ENCODE data around the gene IGFBP5. TPM values are rescaled to one million over a fixed set of nuclear protein-coding genes. Genes with fewer than 3 reads are reported as not detected.
A peak's percentile ranks its signal among the peaks of the same experiment; 100 is the strongest.

IGFBP5 gene
- total RNA-seq, 4 donors from 2014 or later: 178 to 1,859 (median 1,369) TPM

DNA sequence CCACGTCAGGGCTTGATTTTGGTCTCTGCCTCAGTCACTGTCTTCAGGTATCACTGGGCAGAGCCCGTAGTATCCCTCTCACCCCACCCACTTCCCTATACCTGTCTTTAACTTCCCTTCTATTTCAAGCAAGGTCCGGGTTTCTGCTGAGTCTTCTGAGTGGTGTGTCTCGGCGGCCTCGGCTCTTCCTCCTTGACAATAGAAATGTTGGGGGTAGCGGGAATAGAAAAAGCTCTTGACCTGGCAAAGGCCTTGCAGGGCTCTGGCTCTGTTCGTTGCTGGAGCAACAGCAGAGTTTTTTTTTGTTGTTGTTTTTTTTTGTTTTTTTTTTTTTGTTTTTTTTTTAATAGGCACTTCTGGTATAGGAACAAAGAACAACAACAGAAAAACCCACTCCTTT, 16.0 kb upstream of the IGFBP5 start:
- H3K27ac ChIP-seq: peak overlapping the region; percentile 3 to 78 (median 52)
- no peak overlapping the region for H3K4me3 ChIP-seq
- TF ChIP-seq POLR2A (IDR thresholded peaks at IDR 0.05) (no peak), EP300 (IDR thresholded peaks at IDR 0.05) (no peak)
- TF ChIP-seq, protein P1, sequence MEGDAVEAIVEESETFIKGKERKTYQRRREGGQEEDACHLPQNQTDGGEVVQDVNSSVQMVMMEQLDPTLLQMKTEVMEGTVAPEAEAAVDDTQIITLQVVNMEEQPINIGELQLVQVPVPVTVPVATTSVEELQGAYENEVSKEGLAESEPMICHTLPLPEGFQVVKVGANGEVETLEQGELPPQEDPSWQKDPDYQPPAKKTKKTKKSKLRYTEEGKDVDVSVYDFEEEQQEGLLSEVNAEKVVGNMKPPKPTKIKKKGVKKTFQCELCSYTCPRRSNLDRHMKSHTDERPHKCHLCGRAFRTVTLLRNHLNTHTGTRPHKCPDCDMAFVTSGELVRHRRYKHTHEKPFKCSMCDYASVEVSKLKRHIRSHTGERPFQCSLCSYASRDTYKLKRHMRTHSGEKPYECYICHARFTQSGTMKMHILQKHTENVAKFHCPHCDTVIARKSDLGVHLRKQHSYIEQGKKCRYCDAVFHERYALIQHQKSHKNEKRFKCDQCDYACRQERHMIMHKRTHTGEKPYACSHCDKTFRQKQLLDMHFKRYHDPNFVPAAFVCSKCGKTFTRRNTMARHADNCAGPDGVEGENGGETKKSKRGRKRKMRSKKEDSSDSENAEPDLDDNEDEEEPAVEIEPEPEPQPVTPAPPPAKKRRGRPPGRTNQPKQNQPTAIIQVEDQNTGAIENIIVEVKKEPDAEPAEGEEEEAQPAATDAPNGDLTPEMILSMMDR (IDR thresholded peaks at IDR 0.05): no peak
- H3K27me3 ChIP-seq: no peaks in the 10 kb centered on the region
- WGBS, 2 donors: 64 to 78% methylated on average over 8 of the region's 8 CpGs
- H3K36me3 ChIP-seq: no peaks in the 10 kb centered on the region
- H3K9me3 ChIP-seq: peaks cover 0 to 4% (median 0%) of the 10 kb centered on the region in 4 donors
- peaks cover 0 to 40% (median 0%) of the 10 kb centered on the region in 4 donors for H3K4me1 ChIP-seq
- DNase-seq (ENCODE audit: low spot score in 2 of 2): no peak

DNA sequence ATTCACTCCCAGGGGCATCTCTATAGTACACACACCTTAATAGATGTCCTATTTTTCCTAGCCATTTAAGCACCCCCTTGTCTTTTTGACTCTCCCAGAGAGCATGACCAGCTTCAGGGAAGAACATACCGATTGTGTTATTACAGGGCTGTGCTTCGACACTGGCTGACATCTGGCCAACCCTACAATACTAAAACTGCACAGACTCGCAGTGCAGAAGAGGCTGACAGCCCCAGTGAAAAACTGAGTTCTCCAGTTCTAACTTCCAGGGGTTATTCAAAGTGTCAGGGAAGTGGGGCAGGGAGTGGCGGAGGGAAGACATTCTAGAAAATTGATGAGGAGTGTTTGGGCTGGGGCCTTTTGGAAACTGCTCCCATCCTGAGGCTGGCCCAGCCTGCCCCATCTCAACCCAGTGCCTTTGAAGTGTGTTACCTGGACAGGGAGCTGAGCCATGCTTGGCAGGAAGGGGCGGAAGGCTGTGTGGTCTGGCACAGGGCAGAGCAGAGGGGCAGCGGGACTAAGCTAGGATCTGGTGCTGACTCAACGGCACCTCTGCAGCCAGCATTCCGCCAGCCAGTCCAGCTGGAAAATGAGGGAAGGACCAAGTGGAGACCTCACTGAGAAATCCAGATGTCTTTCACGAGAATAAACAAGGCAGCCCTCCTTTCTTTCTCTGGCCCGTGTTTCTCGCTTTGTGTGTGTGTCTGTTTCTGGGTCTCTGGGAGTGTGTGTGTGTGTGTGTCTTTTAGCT, 15.4 kb upstream of the IGFBP5 start:
- WGBS, 2 donors: 43 to 50% methylated on average over 10 to 11 of the region's 11 CpGs
- Histone ChIP-seq H3K27ac (peak overlapping the region in 3 of 4 donors; percentile 29 to 78 (median 74)), H3K4me3 (no peak overlapping the region), H3K4me1 (peaks cover 0 to 38% (median 0%) of the 10 kb centered on the region in 4 donors), H3K36me3 (no peaks in the 10 kb centered on the region), H3K9me3 (peaks cover 0 to 4% (median 0%) of the 10 kb centered on the region in 4 donors), H3K27me3 (no peaks in the 10 kb centered on the region)
- peak in 1 of 2 donors; percentile 41 for DNase-seq (ENCODE audit: low spot score in 2 of 2)
- peak in 1 of 2 donors; percentile 20 for TF ChIP-seq EP300 (IDR thresholded peaks at IDR 0.05)
- no peak for TF ChIP-seq POLR2A (IDR thresholded peaks at IDR 0.05)
- TF ChIP-seq, protein P1 (IDR thresholded peaks at IDR 0.05): no peak

DNA sequence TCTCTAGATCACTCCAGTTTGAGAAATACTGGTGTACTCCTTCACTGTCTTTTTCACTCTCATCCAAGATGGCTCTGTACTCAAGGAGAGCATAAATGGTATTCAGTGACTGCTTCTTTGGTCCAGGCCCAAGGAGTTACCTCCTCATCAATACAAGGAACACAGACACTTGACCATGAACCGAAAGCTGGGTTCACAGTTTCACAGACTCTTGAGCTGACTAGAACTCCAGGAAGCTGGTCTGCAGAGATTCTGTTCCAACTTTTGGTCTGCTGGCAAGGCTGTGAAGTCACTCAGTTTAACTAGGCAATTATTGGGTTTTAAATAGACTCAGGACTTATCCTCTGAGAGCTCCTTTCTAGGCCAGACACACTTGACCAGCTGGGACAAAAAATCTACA, 7.4 kb upstream of the IGFBP5 start:
- H3K4me1 ChIP-seq: peaks cover 0 to 29% (median 0%) of the 10 kb centered on the region in 4 donors
- H3K9me3 ChIP-seq: no peaks in the 10 kb centered on the region
- no peak overlapping the region for H3K27ac ChIP-seq
- no peaks in the 10 kb centered on the region for H3K27me3 ChIP-seq
- no peak for DNase-seq (ENCODE audit: low spot score in 2 of 2)
- TF ChIP-seq, protein P1 (IDR thresholded peaks at IDR 0.05): no peak
- TF ChIP-seq EP300 (IDR thresholded peaks at IDR 0.05) (no peak), POLR2A (IDR thresholded peaks at IDR 0.05) (no peak)
- H3K4me3 ChIP-seq: no peak overlapping the region
- WGBS, 2 donors: 64 to 87% methylated on average over 1 of the region's 1 CpG
- no peaks in the 10 kb centered on the region for H3K36me3 ChIP-seq

DNA sequence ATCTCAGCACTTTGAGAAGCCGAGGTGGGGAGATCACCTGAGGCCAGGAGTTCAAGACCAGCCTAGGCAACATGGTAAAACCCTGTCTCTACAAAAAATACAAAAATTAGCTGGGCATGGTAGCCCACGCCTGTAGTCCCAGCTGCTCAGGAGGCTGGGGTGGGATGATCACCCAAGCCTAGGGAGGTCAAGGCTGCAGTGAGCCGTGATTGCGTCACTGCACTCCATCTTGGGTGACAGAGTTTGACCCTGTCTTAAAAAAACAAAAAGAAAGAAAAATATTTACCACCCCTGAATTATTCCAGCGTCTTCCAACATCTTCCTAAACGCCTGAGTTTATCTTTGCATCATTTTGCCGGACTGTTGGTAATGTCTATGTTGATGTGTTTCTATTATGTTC, 6.2 kb upstream of the IGFBP5 start:
- no peaks in the 10 kb centered on the region for H3K36me3 ChIP-seq
- H3K4me1 ChIP-seq: peaks cover 0 to 38% (median 2%) of the 10 kb centered on the region in 4 donors
- no peak for DNase-seq (ENCODE audit: low spot score in 2 of 2)
- H3K4me3 ChIP-seq: no peak overlapping the region
- no peaks in the 10 kb centered on the region for H3K27me3 ChIP-seq
- TF ChIP-seq POLR2A (IDR thresholded peaks at IDR 0.05) (no peak), EP300 (IDR thresholded peaks at IDR 0.05) (no peak)
- TF ChIP-seq, protein P1 (IDR thresholded peaks at IDR 0.05): no peak
- H3K9me3 ChIP-seq: no peaks in the 10 kb centered on the region
- 85 to 94% methylated on average over 7 of the region's 7 CpGs for WGBS, 2 donors
- H3K27ac ChIP-seq: no peak overlapping the region

DNA sequence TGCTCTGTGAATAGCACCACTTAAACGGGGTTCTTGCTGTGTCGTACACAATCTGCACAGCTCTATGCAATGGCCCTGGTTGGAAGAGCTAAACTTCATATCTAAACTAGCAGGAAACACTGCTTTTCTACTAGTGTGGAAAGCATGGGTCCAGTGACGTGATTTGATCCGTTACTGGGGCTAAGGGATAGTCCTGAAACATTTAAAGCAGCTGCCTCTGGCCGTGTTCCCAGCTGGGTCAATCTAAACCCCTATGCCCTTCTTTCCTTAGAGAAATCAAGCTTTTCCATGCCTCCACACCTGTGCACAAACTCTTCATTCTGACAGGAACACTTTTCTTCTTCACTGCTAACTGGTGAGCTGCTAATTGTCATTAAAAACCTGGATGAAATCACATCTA, 5.4 kb upstream of the IGFBP5 start:
- 41 to 53% methylated on average over 5 of the region's 5 CpGs for WGBS, 2 donors
- H3K4me1 ChIP-seq: peaks cover 0 to 45% (median 2%) of the 10 kb centered on the region in 4 donors

More for the DNA sequence above, 5.4 kb upstream of the IGFBP5 start:
- no peak for DNase-seq (ENCODE audit: low spot score in 2 of 2)
- TF ChIP-seq, protein P1 (IDR thresholded peaks at IDR 0.05): no peak
- TF ChIP-seq POLR2A (IDR thresholded peaks at IDR 0.05) (no peak), EP300 (IDR thresholded peaks at IDR 0.05) (no peak)
- H3K27me3 ChIP-seq: no peaks in the 10 kb centered on the region
- no peak overlapping the region for H3K4me3 ChIP-seq
- no peaks in the 10 kb centered on the region for H3K9me3 ChIP-seq
- H3K36me3 ChIP-seq: no peaks in the 10 kb centered on the region
- H3K27ac ChIP-seq: peak overlapping the region in 1 of 4 donors; percentile 28

Data from tibial nerve (tissue), 4 donors.